LNCaP clone FGC (cell line): Measurements from ENCODE around the gene MAJIN.

Source experiments
- DNase-seq: peaks from one replicate; pipeline ENCODE4 v3.0.0-alpha.2; 2011; ENCODE audit warnings: low read depth
- H3K4me3 ChIP-seq: 2 replicates; pipeline ENCODE4 v1.5.1; 2011; ENCODE audit warnings: mild to moderate bottlenecking, low read depth, low read length, control low read depth
- TF ChIP-seq, protein P1 (sequence below): IDR thresholded peaks from 2 replicates; pipeline ENCODE4 v1.5.1; 2012; ENCODE audit warnings: mild to moderate bottlenecking; ENCODE audit not compliant: control insufficient read depth, insufficient read depth; ENCODE audit errors: extremely low read depth

Gene MAJIN

DNA sequence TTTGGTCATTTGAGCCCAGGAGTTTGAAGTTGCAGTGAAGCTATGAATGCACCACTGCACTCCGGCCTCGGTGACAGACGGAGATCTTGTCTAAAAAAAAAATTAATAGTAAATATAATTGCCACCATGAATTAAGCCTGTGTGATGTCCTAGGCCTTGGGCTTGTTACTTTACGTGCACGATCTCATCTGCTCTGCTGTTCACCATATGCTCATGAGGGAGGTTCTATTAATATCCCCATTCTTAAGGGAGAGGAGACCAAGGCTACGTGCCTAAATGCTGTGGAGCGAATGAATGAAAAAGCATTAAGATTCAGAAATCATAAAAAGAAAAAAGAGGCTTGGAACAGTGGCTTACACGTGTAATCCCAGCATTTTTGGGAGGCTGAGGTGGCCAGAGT lies 52.3 kb downstream of the MAJIN start:
- no peak for DNase-seq
- no peak overlapping the region for H3K4me3 ChIP-seq
- TF ChIP-seq, protein P1, sequence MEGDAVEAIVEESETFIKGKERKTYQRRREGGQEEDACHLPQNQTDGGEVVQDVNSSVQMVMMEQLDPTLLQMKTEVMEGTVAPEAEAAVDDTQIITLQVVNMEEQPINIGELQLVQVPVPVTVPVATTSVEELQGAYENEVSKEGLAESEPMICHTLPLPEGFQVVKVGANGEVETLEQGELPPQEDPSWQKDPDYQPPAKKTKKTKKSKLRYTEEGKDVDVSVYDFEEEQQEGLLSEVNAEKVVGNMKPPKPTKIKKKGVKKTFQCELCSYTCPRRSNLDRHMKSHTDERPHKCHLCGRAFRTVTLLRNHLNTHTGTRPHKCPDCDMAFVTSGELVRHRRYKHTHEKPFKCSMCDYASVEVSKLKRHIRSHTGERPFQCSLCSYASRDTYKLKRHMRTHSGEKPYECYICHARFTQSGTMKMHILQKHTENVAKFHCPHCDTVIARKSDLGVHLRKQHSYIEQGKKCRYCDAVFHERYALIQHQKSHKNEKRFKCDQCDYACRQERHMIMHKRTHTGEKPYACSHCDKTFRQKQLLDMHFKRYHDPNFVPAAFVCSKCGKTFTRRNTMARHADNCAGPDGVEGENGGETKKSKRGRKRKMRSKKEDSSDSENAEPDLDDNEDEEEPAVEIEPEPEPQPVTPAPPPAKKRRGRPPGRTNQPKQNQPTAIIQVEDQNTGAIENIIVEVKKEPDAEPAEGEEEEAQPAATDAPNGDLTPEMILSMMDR, result no peak

DNA sequence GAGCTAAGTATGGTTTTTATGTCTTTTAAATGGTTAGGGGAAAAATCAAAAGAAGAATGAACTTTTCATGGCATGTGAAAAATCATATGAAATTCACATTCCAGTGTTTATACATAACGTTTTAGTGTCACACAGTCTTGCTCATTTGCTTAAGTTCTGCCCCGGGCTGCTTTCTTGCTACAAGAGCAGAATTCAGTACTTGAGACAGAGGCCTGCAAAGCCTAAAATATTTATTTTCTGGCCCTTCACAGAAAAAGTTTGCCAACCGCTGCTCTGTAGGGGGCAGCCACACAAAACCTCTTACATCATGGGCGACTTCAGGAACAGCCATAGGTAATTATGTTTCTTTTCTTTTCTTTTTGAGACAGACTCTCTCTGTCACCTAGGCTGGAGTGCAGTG lies 53.9 kb downstream of the MAJIN start:
- no peak for DNase-seq
- peak overlapping the region; percentile 98 for H3K4me3 ChIP-seq
- TF ChIP-seq, protein P1, result peak; percentile 17; the same call in 1 of the 2 replicates

DNA sequence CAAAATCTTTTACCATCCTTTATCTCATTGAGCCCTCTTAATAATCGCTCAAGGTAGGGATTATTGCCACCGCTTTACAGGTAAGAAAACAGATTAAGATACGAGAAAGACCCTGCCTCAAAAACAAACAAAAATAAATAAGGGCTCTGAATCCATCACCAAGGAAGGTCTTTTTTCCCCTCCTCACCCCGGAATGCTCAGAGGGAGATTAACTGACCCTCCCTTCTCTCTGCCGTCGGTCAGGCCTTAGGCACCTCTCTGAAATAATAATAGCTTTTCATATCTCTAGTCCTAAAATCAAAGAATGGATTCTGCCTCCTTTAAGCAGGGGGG lies 54.3 kb downstream of the MAJIN start:
- H3K4me3 ChIP-seq, result peak overlapping the region; percentile 98
- DNase-seq, result no peak
- TF ChIP-seq, protein P1, result no peak

DNA sequence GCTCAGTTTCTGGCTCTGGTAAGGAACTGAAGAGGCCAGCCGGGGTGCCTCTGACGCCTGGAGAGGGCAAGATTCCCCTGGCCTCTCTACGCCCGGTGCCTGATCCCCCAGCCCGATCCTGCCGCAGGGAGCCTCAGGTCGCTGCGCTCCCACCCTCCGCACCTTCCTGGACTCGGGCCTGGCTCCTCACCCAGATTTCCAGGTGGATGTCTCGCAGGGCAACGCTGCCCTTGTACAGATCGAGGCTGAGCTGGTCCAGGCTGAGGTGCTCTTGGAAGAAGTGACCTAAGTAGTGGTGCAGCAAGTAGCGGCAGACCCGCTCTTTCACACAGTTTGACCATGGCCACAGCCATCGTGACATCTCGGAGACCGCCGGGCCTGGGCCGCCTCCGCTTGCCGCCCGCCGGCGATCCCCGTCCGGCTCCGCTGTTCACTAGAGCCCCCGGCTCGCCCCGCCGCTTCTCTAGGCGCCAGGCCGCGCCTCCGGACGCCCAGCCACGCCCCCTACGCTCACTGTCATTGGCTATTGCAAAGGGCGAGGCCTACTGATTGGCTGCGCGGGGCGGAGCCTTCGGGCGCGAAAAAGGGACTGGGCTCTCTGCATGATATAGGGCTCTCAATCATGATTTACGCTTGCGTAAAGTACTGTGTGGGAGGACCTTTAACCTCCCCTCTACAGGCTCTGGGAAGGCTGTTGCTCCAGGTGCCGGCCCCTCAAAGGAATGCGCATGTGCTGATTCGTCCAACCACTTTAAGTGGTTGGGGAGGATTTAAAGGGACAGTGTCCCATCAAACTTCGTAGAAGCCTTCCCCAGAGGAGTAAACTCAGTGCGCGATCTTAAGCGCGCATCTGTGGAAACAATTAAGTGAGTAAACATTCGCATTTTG lies 54.9 kb downstream of the MAJIN start, which contains the start of gene ATG2A:
TSS of gene ATG2A (minus strand) at position 435 of the 888 bp plus-strand sequence. CDS start at position 361, 74 bp downstream.
- H3K4me3 ChIP-seq, result peak within 1 kb of the TSS; percentile 98
- TF ChIP-seq, protein P1, result no peak
- DNase-seq, result peak; percentile 99

DNA sequence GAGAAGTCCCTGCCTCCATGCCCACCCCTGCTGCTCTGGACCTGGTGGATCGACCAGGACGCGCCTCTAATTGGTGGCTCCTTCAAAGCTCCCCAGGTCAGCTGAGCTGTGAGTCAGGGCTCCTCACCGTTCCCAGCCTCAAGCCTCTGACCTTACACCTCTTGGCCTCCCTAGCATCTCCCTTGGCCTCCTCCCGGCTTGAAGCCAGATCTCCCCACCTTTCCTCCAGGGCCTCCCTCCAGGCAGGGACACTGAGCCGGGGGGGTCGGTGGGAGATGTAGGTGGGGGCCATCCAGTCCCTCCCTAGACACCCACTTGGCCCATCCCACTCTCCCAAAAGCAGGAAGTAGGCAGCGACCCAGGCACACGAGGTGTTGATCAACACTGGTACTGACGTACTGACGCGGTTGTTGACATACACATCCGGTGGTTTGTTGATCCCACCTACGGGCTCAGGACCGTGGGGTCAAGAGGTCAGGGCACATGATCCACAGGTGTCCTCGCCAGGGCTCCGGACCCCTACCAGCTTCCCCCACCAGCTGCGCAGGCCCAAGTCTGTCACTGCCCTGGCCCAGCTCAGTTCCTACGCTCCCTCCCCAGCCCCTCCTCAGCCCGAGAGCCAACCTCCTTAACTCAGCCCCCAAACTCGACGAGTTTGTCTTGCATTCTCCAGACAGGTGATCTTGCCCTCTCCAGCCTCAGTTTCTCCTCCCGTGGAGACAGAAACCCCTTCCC lies 55.7 kb downstream of the MAJIN start:
- TF ChIP-seq, protein P1, result no peak
- peak overlapping the region; percentile 98 for H3K4me3 ChIP-seq
- no peak for DNase-seq

DNA sequence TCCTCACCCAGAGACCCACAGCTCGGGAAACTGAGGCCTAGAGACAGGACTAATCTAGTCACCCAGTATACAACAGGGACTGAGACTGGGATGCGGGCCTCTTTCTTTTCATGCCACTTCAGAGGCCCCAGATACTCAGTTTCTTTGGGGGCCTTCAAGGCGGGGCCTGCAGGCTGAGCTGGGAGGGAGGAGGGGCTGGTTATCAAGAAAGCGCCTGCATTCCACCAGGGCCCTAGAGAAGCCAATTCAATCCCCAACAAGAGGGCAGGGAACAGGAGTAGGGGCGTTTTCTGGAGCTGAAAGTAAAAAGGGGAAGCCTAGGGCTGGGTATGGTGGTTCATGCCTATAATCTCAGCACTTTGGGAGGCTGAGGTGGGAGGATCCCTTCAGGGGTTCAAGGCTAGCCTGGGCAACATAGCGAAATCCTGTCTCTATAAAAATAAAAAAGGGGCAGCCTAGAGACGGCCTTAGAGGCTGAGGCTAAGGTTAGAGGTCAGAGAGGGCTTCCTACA lies 56.5 kb downstream of the MAJIN start:
- H3K4me3 ChIP-seq, result peak overlapping the region; percentile 98; the same call in 1 of the 2 replicates
- no peak for DNase-seq
- TF ChIP-seq, protein P1, result no peak
